HG03097 (cell line): ENCODE results near the gene CCDC88B.

ENCODE experiments used
- ATAC-seq: cut with Tn5 transposase; IDR thresholded peaks from one replicate; pipeline ENCODE4 v1.9.1; 2021; ENCODE audit not compliant: unreplicated experiment, low FRiP score

The CCDC88B gene

GRCh38 chr11:64357446-64357845, 17.4 kb downstream of the CCDC88B start:
- no peak for ATAC-seq

GRCh38 chr11:64357904-64358535, 18.0 kb downstream of the CCDC88B start:
- no peak for ATAC-seq

- ATAC-seq, result no peak
Observed at GRCh38 chr11:64358536-64358906, 18.5 kb downstream of the CCDC88B start.

DNA sequence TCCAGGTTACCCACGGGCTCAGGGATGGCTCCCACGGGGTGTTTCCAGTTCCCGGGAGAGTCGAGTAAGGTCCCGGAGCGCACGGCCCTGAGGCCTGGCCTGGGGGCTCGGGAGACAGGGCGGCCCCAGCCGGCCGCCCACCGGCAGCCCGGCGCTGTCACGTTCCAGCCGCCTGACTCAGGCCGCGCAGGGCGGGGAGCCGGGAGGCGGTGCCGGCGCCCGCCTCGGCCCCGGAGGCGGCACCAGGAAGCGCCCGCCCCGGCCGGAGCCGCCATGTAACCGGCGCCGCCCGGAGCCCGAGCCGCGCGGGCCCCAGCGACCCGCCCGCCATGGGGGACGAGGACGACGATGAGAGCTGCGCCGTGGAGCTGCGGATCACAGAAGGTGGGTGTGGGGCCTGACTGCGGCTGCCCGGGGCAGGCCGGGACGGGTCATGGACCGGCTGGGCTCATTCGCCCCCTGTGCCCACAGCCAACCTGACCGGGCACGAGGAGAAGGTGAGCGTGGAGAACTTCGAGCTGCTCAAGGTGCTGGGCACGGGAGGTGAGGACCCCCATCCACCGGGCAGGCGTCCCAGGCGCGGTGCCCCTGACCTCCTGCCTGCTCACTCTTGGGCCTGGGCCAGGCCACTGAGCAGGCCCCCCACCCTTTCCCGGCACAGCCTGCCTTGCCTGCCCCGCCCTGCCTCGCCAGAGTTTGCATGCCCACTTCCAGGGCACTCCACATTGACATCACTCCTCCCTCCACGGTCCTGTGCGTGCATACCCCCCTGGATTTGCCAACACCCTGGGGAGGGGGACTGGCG, 19.1 kb downstream of the CCDC88B start, which contains the start of gene RPS6KA4:
Gene RPS6KA4, plus strand, starts transcription at position 256 of the 805 bp plus-strand sequence. Its CDS starts 74 bp downstream, at position 330.
- ATAC-seq, result no peak

DNA sequence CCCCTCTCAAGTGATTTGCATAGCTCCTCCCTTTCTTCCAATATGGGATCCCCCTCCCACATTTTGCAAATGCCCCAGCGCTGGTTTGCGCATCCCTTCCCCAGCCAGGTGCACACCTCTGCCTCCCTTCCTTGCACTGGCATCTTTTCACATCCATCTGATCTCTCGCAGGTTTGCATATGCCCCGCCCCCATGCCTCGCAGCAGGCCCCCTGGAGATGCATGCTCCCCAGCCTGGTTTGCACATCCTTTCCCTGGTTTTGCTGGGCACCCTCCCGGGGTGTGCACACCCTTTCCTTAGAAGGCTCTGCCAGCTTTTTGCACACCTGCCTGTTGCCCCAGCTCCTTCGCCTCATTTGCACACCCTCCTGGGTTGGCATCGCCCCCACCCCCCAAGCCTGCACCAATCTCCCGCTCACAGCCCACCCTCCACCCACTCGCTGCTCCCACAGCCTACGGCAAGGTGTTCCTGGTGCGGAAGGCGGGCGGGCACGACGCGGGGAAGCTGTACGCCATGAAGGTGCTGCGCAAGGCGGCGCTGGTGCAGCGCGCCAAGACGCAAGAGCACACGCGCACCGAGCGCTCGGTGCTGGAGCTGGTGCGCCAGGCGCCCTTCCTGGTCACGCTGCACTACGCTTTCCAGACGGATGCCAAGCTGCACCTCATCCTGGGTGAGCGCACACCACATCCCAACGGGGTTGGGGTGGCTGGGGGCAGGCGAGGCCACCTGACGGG, 19.9 kb downstream of the CCDC88B start:
- no peak for ATAC-seq

- ATAC-seq, result no peak
Observed at GRCh38 chr11:64360448-64360921, 20.5 kb downstream of the CCDC88B start.

- ATAC-seq, result no peak
Observed at GRCh38 chr11:64361659-64362058, 21.7 kb downstream of the CCDC88B start.

GRCh38 chr11:64362339-64362738, 22.3 kb downstream of the CCDC88B start:
- ATAC-seq, result no peak

DNA sequence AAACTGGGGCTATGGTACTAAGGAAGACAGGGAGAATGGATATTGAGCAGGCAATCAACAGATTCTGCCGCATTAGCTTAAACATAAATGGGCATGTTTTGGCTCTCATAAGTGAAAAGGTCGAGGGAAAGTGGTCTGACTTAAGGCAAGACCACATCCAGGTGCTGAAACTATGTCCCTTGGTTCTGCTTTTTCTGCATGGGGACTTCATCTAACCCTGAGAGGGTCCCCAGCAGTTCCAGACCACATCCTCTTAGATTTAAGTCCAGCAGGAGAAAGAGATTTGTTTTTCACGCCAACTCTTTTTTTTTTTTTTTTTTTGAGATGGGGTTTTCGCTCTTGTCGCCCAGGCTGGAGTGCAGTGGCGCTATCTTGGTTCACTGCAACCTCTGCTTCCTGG, 24.4 kb downstream of the CCDC88B start:
- no peak for ATAC-seq

GRCh38 chr11:64364911-64365310, 24.9 kb downstream of the CCDC88B start:
- ATAC-seq, result no peak

DNA sequence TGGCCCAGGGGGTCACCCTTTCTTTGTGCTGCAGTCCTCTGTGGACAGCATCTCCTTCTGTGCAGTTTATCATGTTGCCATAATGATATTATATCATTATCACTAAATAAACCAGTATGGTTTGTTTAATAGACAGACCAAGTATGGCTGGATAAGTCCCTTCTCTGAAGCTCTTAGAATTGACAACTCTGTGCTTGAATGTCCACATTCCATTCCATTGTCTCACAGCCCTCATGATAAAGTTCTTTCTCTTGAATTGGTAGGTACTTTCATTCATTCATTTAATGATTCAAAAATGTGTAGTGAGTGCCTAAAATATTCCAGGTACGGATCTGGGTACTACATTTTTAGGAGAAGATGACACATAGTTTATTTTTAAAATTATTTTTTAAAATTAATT, 26.7 kb downstream of the CCDC88B start:
- ATAC-seq, result no peak

GRCh38 chr11:64367931-64368672, 28.1 kb downstream of the CCDC88B start:
- no peak for ATAC-seq

GRCh38 chr11:64368673-64369074, 28.7 kb downstream of the CCDC88B start:
- ATAC-seq, result no peak

DNA sequence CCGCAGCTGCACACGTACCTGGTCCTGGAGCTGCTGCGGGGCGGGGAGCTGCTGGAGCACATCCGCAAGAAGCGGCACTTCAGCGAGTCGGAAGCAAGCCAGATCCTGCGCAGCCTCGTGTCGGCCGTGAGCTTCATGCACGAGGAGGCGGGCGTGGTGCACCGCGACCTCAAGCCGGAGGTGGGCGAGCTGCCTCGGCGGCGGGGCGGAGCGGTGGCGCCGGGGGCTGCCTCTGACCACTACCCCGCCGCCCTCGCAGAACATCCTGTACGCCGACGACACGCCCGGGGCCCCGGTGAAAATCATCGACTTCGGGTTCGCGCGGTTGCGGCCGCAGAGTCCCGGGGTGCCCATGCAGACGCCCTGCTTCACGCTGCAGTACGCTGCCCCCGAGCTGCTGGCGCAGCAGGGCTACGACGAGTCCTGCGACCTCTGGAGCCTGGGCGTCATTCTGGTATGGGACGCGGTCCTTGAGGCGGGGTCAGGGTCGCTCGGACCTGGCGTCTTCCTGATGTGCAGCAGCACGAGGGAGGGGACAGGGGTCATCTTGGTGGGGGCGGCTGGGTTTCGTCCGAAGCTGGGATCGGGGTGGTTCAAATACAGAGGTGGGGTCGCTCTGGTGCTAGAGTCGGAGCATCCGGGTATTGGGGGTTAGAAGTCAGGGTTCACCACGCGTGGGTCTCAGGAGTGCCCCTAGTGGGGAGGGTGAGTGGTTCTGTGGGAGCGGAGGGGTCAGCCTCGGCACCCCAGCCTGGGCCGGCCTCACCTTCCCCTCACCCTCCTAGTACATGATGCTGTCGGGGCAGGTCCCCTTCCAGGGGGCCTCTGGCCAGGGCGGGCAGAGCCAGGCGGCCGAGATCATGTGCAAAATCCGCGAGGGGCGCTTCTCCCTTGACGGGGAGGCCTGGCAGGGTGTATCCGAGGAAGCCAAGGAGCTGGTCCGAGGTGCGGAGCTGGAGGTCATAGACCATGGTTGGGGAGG, 29.7 kb downstream of the CCDC88B start:
- no peak for ATAC-seq

GRCh38 chr11:64371201-64371600, 31.2 kb downstream of the CCDC88B start:
- ATAC-seq, result no peak

DNA sequence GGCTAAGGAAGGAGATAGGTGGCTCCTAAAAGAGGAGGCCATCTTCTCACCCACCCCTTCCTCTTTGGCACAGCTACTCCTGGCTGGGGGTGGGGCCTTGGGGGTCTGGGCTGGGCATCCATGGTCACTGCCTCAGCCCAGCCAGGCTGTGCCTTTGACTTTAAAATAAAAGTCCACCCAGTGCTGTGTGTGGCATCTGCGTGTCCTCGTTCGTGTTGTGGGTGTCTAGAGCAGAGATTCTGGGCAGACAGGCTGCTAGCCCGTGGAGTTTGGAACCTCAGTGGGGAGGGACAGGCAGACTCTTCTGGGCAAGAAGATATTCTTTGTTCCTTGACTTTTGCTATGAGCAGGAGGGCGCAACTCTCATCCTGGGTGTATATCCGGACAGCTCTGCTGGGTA, 32.0 kb downstream of the CCDC88B start:
- ATAC-seq, result no peak

GRCh38 chr11:64372802-64373597, 33.0 kb downstream of the CCDC88B start:
- ATAC-seq, result no peak

GRCh38 chr11:64373598-64373974, 33.6 kb downstream of the CCDC88B start:
- no peak for ATAC-seq

GRCh38 chr11:64376071-64376470, 36.1 kb downstream of the CCDC88B start:
- ATAC-seq, result no peak
